Thymus (tissue), 11 donors: ENCODE measurements around the gene TAF13. TPM values are rescaled to one million over a fixed set of nuclear protein-coding genes. Genes with fewer than 3 reads are reported as not detected.
"Not testable (repeated sequence)": the region's sequence is repeated elsewhere in the genome, so short reads cannot be mapped to it uniquely, and the experiment has no call there.

Source experiments
- DNase-seq, 9 donors: peaks; one replicate each; pipeline ENCODE4 v3.0.0-alpha.2; 2013; ENCODE audit warnings: low spot score in 9 of 9, low read depth in 6 of 9, missing footprints in 1 of 9
- H3K27ac ChIP-seq, 2 donors: one replicate each; pipeline ENCODE4 v1.5.1; 2013; ENCODE audit warnings: control low read depth in 1 of 2, low read depth in 1 of 2, low read length in 1 of 2, mild to moderate bottlenecking in 1 of 2, moderate library complexity in 1 of 2
- H3K27me3 ChIP-seq, 2 donors: one replicate each; pipeline ENCODE4 v1.5.1; 2013; ENCODE audit warnings: low read length in 1 of 2; ENCODE audit not compliant: control insufficient read depth in 2 of 2, insufficient read depth in 1 of 2
- H3K36me3 ChIP-seq, 2 donors: one replicate each; pipeline ENCODE4 v1.5.1; 2013; ENCODE audit warnings: low read length in 1 of 2, mild to moderate bottlenecking in 1 of 2, moderate library complexity in 1 of 2; ENCODE audit not compliant: control insufficient read depth in 2 of 2, insufficient read depth in 2 of 2
- H3K4me1 ChIP-seq, 2 donors: one replicate each; pipeline ENCODE4 v1.5.1; 2013; ENCODE audit warnings: low read length in 2 of 2; ENCODE audit not compliant: control insufficient read depth in 2 of 2, insufficient read depth in 2 of 2
- H3K4me3 ChIP-seq, 2 donors: one replicate each; pipeline ENCODE4 v1.5.1; 2013; ENCODE audit warnings: low read length in 2 of 2, control low read depth in 1 of 2, mild to moderate bottlenecking in 1 of 2
- H3K9me3 ChIP-seq, 2 donors: one replicate each; pipeline ENCODE4 v1.5.1; 2013; ENCODE audit warnings: low read length in 1 of 2, mild to moderate bottlenecking in 1 of 2; ENCODE audit not compliant: control insufficient read depth in 2 of 2, insufficient read depth in 1 of 2
- WGBS: extraction: QIAGEN DNeasy Blood & Tissue Kit; methylation state at CpG from one replicate; pipeline ENCODE4 v1.1.7; 2013; 5-methylcytosine and 5-hydroxymethylcytosine counted together
- polyA plus RNA-seq: library from polyadenylated mRNA; stranded (reverse); fragments of 200-250 nt; gene quantifications from one replicate; pipeline ENCODE4 v1.2.3, GENCODE V29; 2013
- total RNA-seq: library from RNA; stranded (reverse); fragments of 120-200 nt; gene quantifications from one replicate; pipeline ENCODE4 v1.2.4, GENCODE V29; 2013
- donor health status: healthy.

Gene TAF13
- total and polyA plus RNA-seq, 2 donors = 14.8 to 40.6 TPM

- WGBS = 97% methylated on average over 3 of the region's 3 CpGs
- DNase-seq = no peak
- peaks cover 6 to 8% of the 10 kb centered on the region in 2 donors for H3K36me3 ChIP-seq
- H3K9me3 ChIP-seq = peaks cover 2 to 11% of the 10 kb centered on the region in 2 donors
- H3K4me3 ChIP-seq = no peak overlapping the region
- H3K27ac ChIP-seq = no peak overlapping the region
- no peaks in the 10 kb centered on the region for H3K27me3 ChIP-seq
- no peaks in the 10 kb centered on the region for H3K4me1 ChIP-seq
Observed at GRCh38 chr1:109020693-109021257, 55.0 kb downstream of the TAF13 start.

- not testable (repeated sequence) for H3K4me1 ChIP-seq, H3K4me3 ChIP-seq, H3K27me3 ChIP-seq, DNase-seq, H3K27ac ChIP-seq
- WGBS = over 99% methylated on average over 6 of the region's 6 CpGs
- Histone ChIP-seq H3K36me3 (peaks cover 6 to 15% of the 10 kb centered on the region in 2 donors), H3K9me3 (peaks cover 2 to 11% of the 10 kb centered on the region in 2 donors)
Observed at GRCh38 chr1:109017719-109018118, 58.1 kb downstream of the TAF13 start.

DNA sequence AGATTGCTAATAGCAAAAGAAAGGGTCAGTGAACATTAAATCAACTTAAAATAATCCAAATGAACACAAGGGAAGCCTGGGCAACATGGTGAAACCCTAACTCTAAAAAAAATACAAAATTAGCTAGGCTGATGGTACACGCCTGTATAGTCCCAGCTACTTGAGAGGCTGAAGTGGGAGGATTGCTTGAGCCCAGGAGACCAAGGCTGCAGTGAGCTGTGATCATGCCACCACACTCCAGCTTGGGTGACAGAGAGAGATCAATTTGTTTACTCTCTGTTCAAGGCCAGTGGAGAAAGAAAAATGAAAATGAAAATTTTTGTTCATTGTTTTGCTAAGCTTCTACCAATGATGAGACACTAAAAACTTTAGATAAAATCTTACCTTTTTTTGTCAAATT, 58.7 kb downstream of the TAF13 start:
- peaks cover 6 to 15% of the 10 kb centered on the region in 2 donors for H3K36me3 ChIP-seq
- H3K9me3 ChIP-seq = peaks cover 2 to 11% of the 10 kb centered on the region in 2 donors
- no peak overlapping the region for H3K27ac ChIP-seq
- no peak overlapping the region for H3K4me3 ChIP-seq
- WGBS = 95% methylated on average over 1 of the region's 1 CpG
- no peaks in the 10 kb centered on the region for H3K27me3 ChIP-seq
- no peak for DNase-seq
- no peaks in the 10 kb centered on the region for H3K4me1 ChIP-seq

Other genes with a start within 250 kb of the TAF13 start
- gene AKNAD1, start 218.9 kb downstream of the TAF13 start, total RNA-seq = 0.14 TPM
- 0.84 TPM for gene AKNAD1, start 218.9 kb downstream of the TAF13 start, polyA plus RNA-seq
- 28.6 TPM for gene GPSM2, start 199.0 kb downstream of the TAF13 start, total RNA-seq
- 5.8 TPM for gene GPSM2, start 199.0 kb downstream of the TAF13 start, polyA plus RNA-seq
- gene CLCC1, start 112.5 kb downstream of the TAF13 start, total RNA-seq = 7.9 TPM
- 8.9 TPM for gene CLCC1, start 112.5 kb downstream of the TAF13 start, polyA plus RNA-seq
- 10.8 TPM for gene WDR47, start 33.9 kb downstream of the TAF13 start, total RNA-seq
- gene WDR47, start 33.9 kb downstream of the TAF13 start, polyA plus RNA-seq = 7.8 TPM
- gene TMEM167B, start 14.8 kb upstream of the TAF13 start, total RNA-seq = 24.9 TPM
- gene TMEM167B, start 14.8 kb upstream of the TAF13 start, polyA plus RNA-seq = 30.0 TPM
- gene ELAPOR1, start 38.1 kb upstream of the TAF13 start, total RNA-seq = 1.3 TPM
- gene ELAPOR1, start 38.1 kb upstream of the TAF13 start, polyA plus RNA-seq = 1.2 TPM
- gene SARS1, start 137.9 kb upstream of the TAF13 start, total RNA-seq = 109 TPM
- gene SARS1, start 137.9 kb upstream of the TAF13 start, polyA plus RNA-seq = 72.2 TPM
- 1.2 TPM for gene CELSR2, start 173.5 kb upstream of the TAF13 start, total RNA-seq
- gene CELSR2, start 173.5 kb upstream of the TAF13 start, polyA plus RNA-seq = 2.5 TPM
- 16.6 TPM for gene PSRC1, start 207.1 kb upstream of the TAF13 start, total RNA-seq
- 5.8 TPM for gene PSRC1, start 207.1 kb upstream of the TAF13 start, polyA plus RNA-seq
- gene MYBPHL, start 231.0 kb upstream of the TAF13 start, total RNA-seq = 0.09 TPM
- gene MYBPHL, start 231.0 kb upstream of the TAF13 start, polyA plus RNA-seq = 0.43 TPM